Peyer's patch (tissue), 4 donors: Measurements from ENCODE around the gene C5orf46.
"Not testable (repeated sequence)": the region's sequence is repeated elsewhere in the genome, so short reads cannot be mapped to it uniquely, and the experiment has no call there.

ENCODE experiments used
- CTCF ChIP-seq, 6 experiments: fragments of 450-650 bp in 4 of 6; fragments of 200-600 bp in 2 of 6; sonication (generic) in 1 of 6; IDR thresholded peaks; one replicate each; pipeline ENCODE4 v1.5.1; 2017 to 2019; ENCODE audit warnings: antibody characterized with exemption in 6 of 6, mild to moderate bottlenecking in 3 of 6, moderate library complexity in 1 of 6
- POLR2A ChIP-seq, 2 donors: fragments of 450-650 bp; IDR thresholded peaks; one replicate each; pipeline ENCODE4 v1.5.1; 2017; ENCODE audit warnings: antibody characterized with exemption in 2 of 2, mild to moderate bottlenecking in 2 of 2, moderate library complexity in 2 of 2

GRCh38 chr5:147872744-147873435, 33.4 kb downstream of the C5orf46 start:
- not testable (repeated sequence) for TF ChIP-seq CTCF, POLR2A (IDR thresholded peaks at IDR 0.05)
